Measurements from ENCODE around the gene FBXL19. TPM values are rescaled to one million over a fixed set of nuclear protein-coding genes. Genes with fewer than 3 reads are reported as not detected.
A peak's percentile ranks its signal among the peaks of the same experiment; 100 is the strongest.

FBXL19 gene
- total and polyA plus RNA-seq, 4 donors: 0.31 to 4.8 (median 2.7) TPM

DNA sequence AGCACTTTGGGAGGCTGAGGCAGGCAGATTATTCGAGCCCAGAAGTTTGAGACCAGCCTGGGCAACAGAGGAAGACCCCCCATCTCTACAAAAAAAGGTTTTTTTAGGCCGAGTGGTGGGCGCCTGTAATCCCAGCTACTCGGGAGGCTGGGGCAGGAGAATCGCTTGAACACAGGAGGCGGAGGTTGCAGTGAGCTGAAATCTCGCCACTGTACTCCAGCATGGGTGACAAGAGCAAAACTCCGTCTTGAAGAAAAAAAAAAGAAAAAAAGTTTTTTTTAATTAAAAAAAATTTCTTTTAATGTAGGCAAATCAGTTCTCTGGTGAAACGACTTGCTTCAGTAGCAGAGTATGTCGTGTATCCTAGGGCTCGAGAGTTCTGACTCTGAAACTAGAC, 72.6 kb downstream of the FBXL19 start:
- H3K4me1 ChIP-seq (ENCODE audit: control insufficient read depth in 4 of 4, insufficient read depth in 4 of 4, low read length in 3 of 4): peaks cover 3 to 28% (median 25%) of the 10 kb centered on the region in 4 donors
- TF ChIP-seq FOXA2 (IDR thresholded peaks at IDR 0.05): no peak
- TF ChIP-seq MAX (IDR thresholded peaks at IDR 0.05): no peak
- no peak for TF ChIP-seq YY1 (IDR thresholded peaks at IDR 0.05)
- TF ChIP-seq FOXA1 (IDR thresholded peaks at IDR 0.05): no peak
- TF ChIP-seq HNF4G (IDR thresholded peaks at IDR 0.05): no peak
- TF ChIP-seq TAF1 (conservative IDR thresholded peaks at IDR 0.05): no peak
- H3K36me3 ChIP-seq (ENCODE audit: control insufficient read depth in 4 of 4, insufficient read depth in 3 of 4, low read depth in 1 of 4, low read length in 3 of 4): no peaks in the 10 kb centered on the region
- no peak for DNase-seq (ENCODE audit: low spot score)
- H3K4me3 ChIP-seq (ENCODE audit: low read depth in 1 of 3, low read length in 3 of 3): peak overlapping the region in 2 of 3 donors; percentile 66 to 71
- H3K27ac ChIP-seq (ENCODE audit: low read depth in 1 of 2, low read length in 2 of 2): peak overlapping the region; percentile 95 to 96
- H3K9me3 ChIP-seq (ENCODE audit: control insufficient read depth in 4 of 4, low read length in 3 of 4): no peaks in the 10 kb centered on the region
- peak overlapping the region; percentile 42 to 78 for H3K9ac ChIP-seq (ENCODE audit: low read depth in 1 of 2, low read length in 2 of 2)
- 66% methylated on average over 11 of the region's 11 CpGs for WGBS
- H3K27me3 ChIP-seq (ENCODE audit: control insufficient read depth in 4 of 4, insufficient read depth in 4 of 4, low read length in 3 of 4): no peaks in the 10 kb centered on the region

DNA sequence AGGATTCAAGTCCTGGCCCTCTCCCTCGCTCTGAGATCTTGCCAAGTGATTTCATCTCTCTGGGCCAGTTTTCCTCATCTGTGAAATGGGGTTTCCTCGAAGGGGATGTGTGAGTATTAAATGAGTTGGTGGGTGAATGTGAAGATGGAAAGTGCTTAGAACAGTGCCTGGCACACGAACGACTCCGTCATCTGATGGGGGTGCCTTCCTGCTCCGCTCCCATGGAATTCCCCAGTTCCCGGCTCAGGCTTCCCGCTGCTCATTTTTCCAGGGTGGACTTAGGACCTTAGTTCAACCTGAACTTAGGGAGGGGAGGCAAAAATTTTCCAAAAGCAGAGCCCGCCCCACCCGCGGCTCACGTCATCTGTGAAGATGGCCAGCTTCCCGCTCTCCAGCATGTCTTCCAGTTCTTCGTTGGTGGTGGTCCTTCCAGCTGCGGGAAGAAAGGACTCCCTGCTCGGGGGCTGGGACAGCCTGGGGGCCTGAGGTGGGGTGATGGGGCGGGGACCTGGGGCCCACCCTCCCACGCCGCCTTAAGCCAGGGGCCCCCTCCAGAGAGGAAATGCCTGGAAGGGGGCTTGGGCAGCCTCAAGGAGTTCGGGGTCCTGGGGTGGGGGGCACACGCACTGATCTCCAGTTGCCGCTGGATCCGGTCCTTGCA, 73.1 kb downstream of the FBXL19 start:
- Histone ChIP-seq H3K9ac (ENCODE audit: low read depth in 1 of 2, low read length in 2 of 2) (peak overlapping the region; percentile 64 to 78), H3K4me3 (ENCODE audit: low read depth in 1 of 3, low read length in 3 of 3) (peak overlapping the region; percentile 66 to 81 (median 71)), H3K36me3 (ENCODE audit: control insufficient read depth in 4 of 4, insufficient read depth in 3 of 4, low read depth in 1 of 4, low read length in 3 of 4) (no peaks in the 10 kb centered on the region), H3K4me1 (ENCODE audit: control insufficient read depth in 4 of 4, insufficient read depth in 4 of 4, low read length in 3 of 4) (peaks cover 3 to 29% (median 25%) of the 10 kb centered on the region in 4 donors), H3K9me3 (ENCODE audit: control insufficient read depth in 4 of 4, low read length in 3 of 4) (no peaks in the 10 kb centered on the region), H3K27ac (ENCODE audit: low read depth in 1 of 2, low read length in 2 of 2) (peak overlapping the region; percentile 95 to 96), H3K27me3 (ENCODE audit: control insufficient read depth in 4 of 4, insufficient read depth in 4 of 4, low read length in 3 of 4) (no peaks in the 10 kb centered on the region)
- TF ChIP-seq ZBTB33 (IDR thresholded peaks at IDR 0.05): no peak
- no peak for TF ChIP-seq FOXA2 (IDR thresholded peaks at IDR 0.05)
- peak; percentile 90 for TF ChIP-seq YY1 (IDR thresholded peaks at IDR 0.05)
- TF ChIP-seq FOXA1 (IDR thresholded peaks at IDR 0.05): no peak
- no peak for TF ChIP-seq CTCF (IDR thresholded peaks at IDR 0.05; ENCODE audit: low read depth, low read length, missing input control)
- TF ChIP-seq, protein P1, sequence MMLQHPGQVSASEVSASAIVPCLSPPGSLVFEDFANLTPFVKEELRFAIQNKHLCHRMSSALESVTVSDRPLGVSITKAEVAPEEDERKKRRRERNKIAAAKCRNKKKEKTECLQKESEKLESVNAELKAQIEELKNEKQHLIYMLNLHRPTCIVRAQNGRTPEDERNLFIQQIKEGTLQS (IDR thresholded peaks at IDR 0.05): peak; percentile 66
- peak in 1 of 2 donors; percentile 48 for TF ChIP-seq RAD21 (IDR thresholded peaks at IDR 0.05)
- TF ChIP-seq, protein P2, sequence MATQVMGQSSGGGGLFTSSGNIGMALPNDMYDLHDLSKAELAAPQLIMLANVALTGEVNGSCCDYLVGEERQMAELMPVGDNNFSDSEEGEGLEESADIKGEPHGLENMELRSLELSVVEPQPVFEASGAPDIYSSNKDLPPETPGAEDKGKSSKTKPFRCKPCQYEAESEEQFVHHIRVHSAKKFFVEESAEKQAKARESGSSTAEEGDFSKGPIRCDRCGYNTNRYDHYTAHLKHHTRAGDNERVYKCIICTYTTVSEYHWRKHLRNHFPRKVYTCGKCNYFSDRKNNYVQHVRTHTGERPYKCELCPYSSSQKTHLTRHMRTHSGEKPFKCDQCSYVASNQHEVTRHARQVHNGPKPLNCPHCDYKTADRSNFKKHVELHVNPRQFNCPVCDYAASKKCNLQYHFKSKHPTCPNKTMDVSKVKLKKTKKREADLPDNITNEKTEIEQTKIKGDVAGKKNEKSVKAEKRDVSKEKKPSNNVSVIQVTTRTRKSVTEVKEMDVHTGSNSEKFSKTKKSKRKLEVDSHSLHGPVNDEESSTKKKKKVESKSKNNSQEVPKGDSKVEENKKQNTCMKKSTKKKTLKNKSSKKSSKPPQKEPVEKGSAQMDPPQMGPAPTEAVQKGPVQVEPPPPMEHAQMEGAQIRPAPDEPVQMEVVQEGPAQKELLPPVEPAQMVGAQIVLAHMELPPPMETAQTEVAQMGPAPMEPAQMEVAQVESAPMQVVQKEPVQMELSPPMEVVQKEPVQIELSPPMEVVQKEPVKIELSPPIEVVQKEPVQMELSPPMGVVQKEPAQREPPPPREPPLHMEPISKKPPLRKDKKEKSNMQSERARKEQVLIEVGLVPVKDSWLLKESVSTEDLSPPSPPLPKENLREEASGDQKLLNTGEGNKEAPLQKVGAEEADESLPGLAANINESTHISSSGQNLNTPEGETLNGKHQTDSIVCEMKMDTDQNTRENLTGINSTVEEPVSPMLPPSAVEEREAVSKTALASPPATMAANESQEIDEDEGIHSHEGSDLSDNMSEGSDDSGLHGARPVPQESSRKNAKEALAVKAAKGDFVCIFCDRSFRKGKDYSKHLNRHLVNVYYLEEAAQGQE (IDR thresholded peaks at IDR 0.05): peak; percentile 91
- TF ChIP-seq HNF4G (IDR thresholded peaks at IDR 0.05): peak; percentile 97
- TF ChIP-seq TAF1 (conservative IDR thresholded peaks at IDR 0.05): no peak
- peak; percentile 3 for TF ChIP-seq NR2F2 (IDR thresholded peaks at IDR 0.05)
- peak; percentile 58 to 68 for TF ChIP-seq JUND (IDR thresholded peaks at IDR 0.05)
- peak; percentile 70 to 85 for TF ChIP-seq EGR1 (IDR thresholded peaks at IDR 0.05; ENCODE audit: low read depth in 2 of 2)
- TF ChIP-seq MAX (IDR thresholded peaks at IDR 0.05): no peak
- TF ChIP-seq SP1 (IDR thresholded peaks at IDR 0.05): peak; percentile 96
- TF ChIP-seq RXRA (IDR thresholded peaks at IDR 0.05): peak; percentile 73 to 83
- peak in 1 of 2 donors; percentile 50 for TF ChIP-seq GABPA (IDR thresholded peaks at IDR 0.05 in 1 of 2, conservative IDR thresholded peaks at IDR 0.05 in 1 of 2)
- peak; percentile 98 to 99 for TF ChIP-seq HNF4A (conservative IDR thresholded peaks at IDR 0.05)
- DNase-seq (ENCODE audit: low spot score): peak; percentile 57
- WGBS: 10% methylated on average over 23 of the region's 23 CpGs
